Mesenchymal stem cell (in vitro differentiated cells and primary cell): Measurements from ENCODE around the gene CDH4.
A peak's percentile ranks its signal among the peaks of the same experiment; 100 is the strongest.

Experiments used
- DNase-seq: peaks from one replicate; pipeline ENCODE4 v3.0.0-alpha.2; 2013
- H2AFZ ChIP-seq: one replicate; pipeline ENCODE4 v1.6.1; 2013; ENCODE audit warnings: low read depth, mild to moderate bottlenecking, control low read depth, inconsistent platforms, low read length, moderate library complexity
- H2AK5ac ChIP-seq: 2 replicates; pipeline ENCODE4 v1.6.1; 2013; ENCODE audit warnings: low read length, moderate library complexity, mild to moderate bottlenecking, inconsistent platforms; ENCODE audit not compliant: severe bottlenecking
- H2BK120ac ChIP-seq: one replicate; pipeline ENCODE4 v1.6.1; 2013; ENCODE audit warnings: low read depth, mild to moderate bottlenecking, inconsistent platforms, low read length, moderate library complexity
- H2BK12ac ChIP-seq, 2 experiments: one replicate each; pipeline ENCODE4 v1.6.1; 2013; ENCODE audit warnings: inconsistent platforms in 2 of 2, low read length in 2 of 2, mild to moderate bottlenecking in 2 of 2, moderate library complexity in 2 of 2, control low read depth in 1 of 2
- H2BK15ac ChIP-seq: one replicate; pipeline ENCODE4 v1.6.1; 2013; ENCODE audit warnings: mild to moderate bottlenecking, low read depth, inconsistent platforms; ENCODE audit not compliant: poor library complexity, severe bottlenecking
- H2BK5ac ChIP-seq: 2 replicates; pipeline ENCODE4 v1.6.1; 2013; ENCODE audit warnings: low read depth, mild to moderate bottlenecking, low read length, control low read depth, inconsistent platforms; ENCODE audit not compliant: poor library complexity, severe bottlenecking
- H3K14ac ChIP-seq, 2 experiments: one replicate each; pipeline ENCODE4 v1.6.1; 2013; ENCODE audit warnings: inconsistent platforms in 2 of 2, low read length in 2 of 2, control low read depth in 1 of 2, mild to moderate bottlenecking in 1 of 2, moderate library complexity in 1 of 2
- H3K18ac ChIP-seq, 2 experiments: one replicate each; pipeline ENCODE4 v1.6.1; 2013; ENCODE audit warnings: inconsistent platforms in 2 of 2, low read length in 2 of 2, control low read depth in 1 of 2, low read depth in 1 of 2, mild to moderate bottlenecking in 1 of 2
- H3K23ac ChIP-seq, 2 experiments: one replicate each; pipeline ENCODE4 v1.6.1; 2013; ENCODE audit warnings: inconsistent platforms in 2 of 2, low read length in 2 of 2, mild to moderate bottlenecking in 2 of 2, moderate library complexity in 2 of 2, control low read depth in 1 of 2
- H3K27ac ChIP-seq: 2 replicates; pipeline ENCODE4 v1.5.1; 2013; ENCODE audit warnings: mild to moderate bottlenecking, moderate library complexity, low read length, control low read depth, inconsistent platforms; ENCODE audit not compliant: poor library complexity, severe bottlenecking
- H3K27me3 ChIP-seq, 2 experiments: 2 replicates each; pipeline versions ENCODE4 v1.6.1 to v1.7.0; 2013; ENCODE audit warnings: low read length in 2 of 2, mild to moderate bottlenecking in 2 of 2, moderate library complexity in 2 of 2, control low read depth in 1 of 2, inconsistent platforms in 1 of 2; ENCODE audit not compliant: control insufficient read depth in 1 of 2, insufficient read depth in 1 of 2
- H3K36me3 ChIP-seq, 2 experiments: 2 replicates each; pipeline versions ENCODE4 v1.6.1 to v1.7.0; 2013; ENCODE audit warnings: low read length in 2 of 2, control low read depth in 1 of 2, inconsistent platforms in 1 of 2, low read depth in 1 of 2, mild to moderate bottlenecking in 1 of 2; ENCODE audit not compliant: insufficient read depth in 2 of 2, control insufficient read depth in 1 of 2
- H3K4ac ChIP-seq, 2 experiments: one replicate each; pipeline ENCODE4 v1.6.1; 2013; ENCODE audit warnings: inconsistent platforms in 2 of 2, low read length in 2 of 2, mild to moderate bottlenecking in 2 of 2, moderate library complexity in 2 of 2, control low read depth in 1 of 2, low read depth in 1 of 2
- H3K4me1 ChIP-seq: 2 replicates; pipeline ENCODE4 v1.6.1; 2013; ENCODE audit warnings: low read depth, low read length, control low read depth; ENCODE audit not compliant: control insufficient read depth, insufficient read depth
- H3K4me2 ChIP-seq: 2 replicates; pipeline ENCODE4 v1.6.1; 2013; ENCODE audit warnings: low read length, mild to moderate bottlenecking, inconsistent platforms; ENCODE audit not compliant: poor library complexity, severe bottlenecking
- H3K4me3 ChIP-seq, 2 experiments: 2 replicates each; pipeline versions ENCODE4 v1.5.1 to v1.7.0; 2013; ENCODE audit warnings: low read length in 2 of 2, mild to moderate bottlenecking in 2 of 2, control low read depth in 1 of 2, low read depth in 1 of 2; ENCODE audit not compliant: insufficient read depth in 1 of 2
- H3K79me1 ChIP-seq: replicated peaks from 2 replicates; pipeline ENCODE4 v1.6.1; 2013; ENCODE audit warnings: mild to moderate bottlenecking, control low read depth, low read length, inconsistent platforms; ENCODE audit not compliant: poor library complexity, severe bottlenecking
- H3K9ac ChIP-seq: 2 replicates; pipeline ENCODE4 v1.7.0; 2013; ENCODE audit warnings: mild to moderate bottlenecking, low read length, moderate library complexity
- H3K9me3 ChIP-seq: 2 replicates; pipeline ENCODE4 v1.7.0; 2013; ENCODE audit warnings: mild to moderate bottlenecking, low read length; ENCODE audit not compliant: control insufficient read depth
- H4K8ac ChIP-seq: one replicate; pipeline ENCODE4 v1.6.1; 2013; ENCODE audit warnings: inconsistent platforms, mild to moderate bottlenecking, low read length, moderate library complexity
- H4K91ac ChIP-seq: one replicate; pipeline ENCODE4 v1.6.1; 2013; ENCODE audit warnings: mild to moderate bottlenecking, low read length, inconsistent platforms
- WGBS: methylation state at CpG from one replicate; pipeline ENCODE4 v1.1.7; 2013; ENCODE audit warnings: mixed read lengths; 5-methylcytosine and 5-hydroxymethylcytosine counted together

Gene CDH4

GRCh38 chr20:61957961-61958715 lies 706.1 kb downstream of the CDH4 start:
- no peaks in the 10 kb centered on the region for H3K36me3 ChIP-seq
- no peak overlapping the region for H3K4me3 ChIP-seq
- H4K8ac ChIP-seq: no peak overlapping the region
- no peak overlapping the region for H3K4ac ChIP-seq
- DNase-seq: peak; percentile 6
- H2AK5ac ChIP-seq: no peak overlapping the region
- H3K14ac ChIP-seq: no peak overlapping the region
- no peak overlapping the region for H3K9ac ChIP-seq
- peaks cover 22 to 32% of the 10 kb centered on the region in 2 experiments for H3K27me3 ChIP-seq
- H3K23ac ChIP-seq: no peak overlapping the region
- no peak overlapping the region for H3K27ac ChIP-seq
- no peak overlapping the region for H2AFZ ChIP-seq
- H3K4me2 ChIP-seq: no peak overlapping the region
- H2BK5ac ChIP-seq: no peak overlapping the region
- WGBS: 80% methylated on average over 9 of the region's 12 CpGs
- H2BK12ac ChIP-seq: no peak overlapping the region
- no peak overlapping the region for H2BK120ac ChIP-seq
- H2BK15ac ChIP-seq: no peak overlapping the region
- H3K9me3 ChIP-seq: no peaks in the 10 kb centered on the region
- no peak overlapping the region for H3K18ac ChIP-seq
- H3K79me1 ChIP-seq: no peaks in the 10 kb centered on the region
- no peak overlapping the region for H4K91ac ChIP-seq
- H3K4me1 ChIP-seq: no peaks in the 10 kb centered on the region

- no peak overlapping the region for H2BK5ac ChIP-seq
- no peak overlapping the region for H2AK5ac ChIP-seq
- no peak overlapping the region for H3K14ac ChIP-seq
- H3K18ac ChIP-seq: no peak overlapping the region
- whole genome bisulfite sequencing: 81% methylated on average over 22 of the region's 22 CpGs
- H3K79me1 ChIP-seq: no peaks in the 10 kb centered on the region
- peaks cover 22 to 36% of the 10 kb centered on the region in 2 experiments for H3K27me3 ChIP-seq
- no peak overlapping the region for H3K9ac ChIP-seq
- no peaks in the 10 kb centered on the region for H3K9me3 ChIP-seq
- H3K4me1 ChIP-seq: no peaks in the 10 kb centered on the region
- no peak overlapping the region for H2BK12ac ChIP-seq
- peak overlapping the region in 1 of 2 experiments; percentile 56 for H3K23ac ChIP-seq
- H2BK15ac ChIP-seq: no peak overlapping the region
- H3K4me2 ChIP-seq: no peak overlapping the region
- H2BK120ac ChIP-seq: no peak overlapping the region
- no peaks in the 10 kb centered on the region for H3K36me3 ChIP-seq
- H3K27ac ChIP-seq: no peak overlapping the region
- DNase-seq: no peak
- H3K4ac ChIP-seq: no peak overlapping the region
- no peak overlapping the region for H4K91ac ChIP-seq
- no peak overlapping the region for H2AFZ ChIP-seq
- no peak overlapping the region for H4K8ac ChIP-seq
- no peak overlapping the region for H3K4me3 ChIP-seq
These were observed 707.0 kb downstream of the CDH4 start for GRCh38 chr20:61958773-61959700.

GRCh38 chr20:61960836-61961235 lies 708.8 kb downstream of the CDH4 start:
- Histone ChIP-seq H3K27me3 (peaks cover 21 to 33% of the 10 kb centered on the region in 2 experiments), H3K14ac (no peak overlapping the region), H3K36me3 (no peaks in the 10 kb centered on the region), H3K79me1 (no peaks in the 10 kb centered on the region), H3K27ac (no peak overlapping the region), H3K4me1 (no peaks in the 10 kb centered on the region), H2BK12ac (no peak overlapping the region), H2AFZ (no peak overlapping the region), H3K9me3 (no peaks in the 10 kb centered on the region), H4K91ac (no peak overlapping the region), H3K4ac (no peak overlapping the region), H2BK15ac (no peak overlapping the region), H3K23ac (no peak overlapping the region), H3K9ac (no peak overlapping the region), H3K18ac (no peak overlapping the region), H2BK5ac (no peak overlapping the region), H3K4me3 (no peak overlapping the region), H3K4me2 (no peak overlapping the region), H2BK120ac (no peak overlapping the region), H2AK5ac (no peak overlapping the region), H4K8ac (no peak overlapping the region)
- no peak for DNase-seq
- WGBS: 81% methylated on average over 6 of the region's 12 CpGs

GRCh38 chr20:61963149-61963548 lies 711.1 kb downstream of the CDH4 start:
- no peaks in the 10 kb centered on the region for H3K4me1 ChIP-seq
- H2BK12ac ChIP-seq: no peak overlapping the region
- H2AK5ac ChIP-seq: no peak overlapping the region
- H3K4me2 ChIP-seq: no peak overlapping the region
- H2BK5ac ChIP-seq: no peak overlapping the region
- no peak overlapping the region for H4K8ac ChIP-seq
- H3K9ac ChIP-seq: no peak overlapping the region
- H4K91ac ChIP-seq: no peak overlapping the region
- H3K79me1 ChIP-seq: no peaks in the 10 kb centered on the region
- H2BK15ac ChIP-seq: no peak overlapping the region
- no peak overlapping the region for H2AFZ ChIP-seq
- no peak overlapping the region for H3K4me3 ChIP-seq
- no peaks in the 10 kb centered on the region for H3K9me3 ChIP-seq
- H3K36me3 ChIP-seq: peaks cover 0 to 3% of the 10 kb centered on the region in 2 experiments
- no peak overlapping the region for H3K18ac ChIP-seq
- H3K23ac ChIP-seq: no peak overlapping the region
- DNase-seq: no peak
- 81% methylated on average over 9 of the region's 9 CpGs for WGBS
- H3K27ac ChIP-seq: no peak overlapping the region
- no peak overlapping the region for H3K14ac ChIP-seq
- H3K27me3 ChIP-seq: peaks cover 33 to 44% of the 10 kb centered on the region in 2 experiments
- no peak overlapping the region for H3K4ac ChIP-seq
- no peak overlapping the region for H2BK120ac ChIP-seq
